Tibial nerve (tissue), 4 donors: Measurements from ENCODE around the gene GPC2.

Experiments
- CTCF ChIP-seq, 5 experiments: fragments of 200-600 bp in 3 of 5; fragments of 450-650 bp in 2 of 5; sonication (generic) in 3 of 5; IDR thresholded peaks; one replicate each; pipeline ENCODE4 v1.5.1; 2016 to 2019; ENCODE audit warnings: antibody characterized with exemption in 5 of 5, mild to moderate bottlenecking in 3 of 5, moderate library complexity in 2 of 5
- EP300 ChIP-seq, 2 donors: sonication (generic); formaldehyde crosslinking; IDR thresholded peaks; one replicate each; pipeline ENCODE4 v1.6.1; 2017; ENCODE audit warnings: antibody characterized with exemption in 2 of 2, mild to moderate bottlenecking in 1 of 2
- POLR2A ChIP-seq, 2 donors: fragments of 450-650 bp; IDR thresholded peaks; one replicate each; pipeline ENCODE4 v1.6.1; 2017; ENCODE audit warnings: antibody characterized with exemption in 2 of 2, mild to moderate bottlenecking in 2 of 2, moderate library complexity in 2 of 2

GRCh38 chr7:100119970-100120732, 57.0 kb downstream of the GPC2 start:
- TF ChIP-seq CTCF (IDR thresholded peaks at IDR 0.05) (no peak), EP300 (IDR thresholded peaks at IDR 0.05) (no peak), POLR2A (IDR thresholded peaks at IDR 0.05) (no peak)
